KOPT-K1 (cell line): ENCODE measurements around the gene KLHL1.

ENCODE experiments used
- H3K27ac ChIP-seq: fragments of 200-600 bp; sonication (generic); 2 replicates; pipeline ENCODE4 v1.5.1; 2016; ENCODE audit warnings: antibody characterized with exemption, mild to moderate bottlenecking, low read depth, low read length; ENCODE audit not compliant: poor library complexity, severe bottlenecking
- H3K36me3 ChIP-seq: fragments of 200-600 bp; sonication (generic); 2 replicates; pipeline ENCODE4 v1.5.1; 2017; ENCODE audit warnings: antibody characterized with exemption, mild to moderate bottlenecking, low read length, moderate library complexity; ENCODE audit not compliant: insufficient read depth
- H3K9me3 ChIP-seq: fragments of 200-600 bp; sonication (generic); 2 replicates; pipeline ENCODE4 v1.5.1; 2017; ENCODE audit warnings: antibody characterized with exemption, low read length, mild to moderate bottlenecking; ENCODE audit not compliant: insufficient read depth, poor library complexity, severe bottlenecking

Gene KLHL1

DNA sequence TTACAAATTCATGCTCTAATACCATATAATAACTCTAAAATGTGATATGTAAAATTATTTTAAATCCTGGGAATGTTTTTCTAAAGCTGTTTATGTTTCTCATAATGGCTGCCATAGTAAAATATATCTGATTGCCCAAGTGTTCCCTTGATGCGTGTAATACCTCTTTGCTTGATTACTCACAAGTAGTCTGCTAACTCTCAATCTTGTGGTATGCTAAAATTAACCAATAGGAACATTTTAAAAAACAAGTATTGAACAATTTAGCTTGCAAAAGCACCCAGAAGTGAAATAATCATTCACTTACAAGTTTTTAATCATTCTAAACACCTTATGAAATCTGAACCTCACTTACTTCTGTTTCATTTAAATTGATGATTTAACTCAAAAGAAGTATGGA lies 386.6 kb downstream of the KLHL1 start:
- H3K36me3 ChIP-seq: no peaks in the 10 kb centered on the region
- H3K27ac ChIP-seq: no peak overlapping the region
- H3K9me3 ChIP-seq: no peaks in the 10 kb centered on the region

DNA sequence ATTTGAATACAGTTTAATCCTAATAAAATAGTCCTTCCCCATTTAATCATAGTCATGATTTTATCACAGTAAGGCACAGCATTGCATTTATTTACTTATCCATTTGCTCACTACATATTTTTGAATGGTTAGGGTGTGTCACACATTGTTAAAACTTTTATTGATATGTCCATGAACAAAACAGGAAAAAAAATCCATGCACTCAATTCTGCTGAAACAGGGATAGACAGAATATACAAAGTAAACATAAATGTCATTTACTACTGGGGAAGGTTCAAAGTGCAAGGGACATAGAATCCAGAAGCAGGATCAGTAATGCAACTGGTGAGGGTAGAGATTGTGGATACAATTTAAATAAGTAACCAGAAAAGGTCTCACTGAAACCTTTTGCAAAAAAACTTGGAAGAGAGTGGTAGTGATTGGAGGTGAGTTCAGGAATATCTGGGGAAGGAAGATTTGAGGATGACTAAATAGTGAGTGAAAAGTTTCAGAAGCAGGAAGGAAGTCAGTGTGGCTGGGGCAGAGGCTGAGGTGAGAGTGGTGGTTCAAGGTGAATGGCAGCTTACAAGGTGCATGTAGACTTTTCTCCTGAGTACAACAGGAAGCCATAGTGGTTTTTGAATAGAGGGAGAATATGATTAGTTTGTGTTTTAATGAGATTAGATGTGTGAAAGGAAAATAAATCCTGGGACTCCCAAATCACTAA lies 387.8 kb downstream of the KLHL1 start:
- H3K36me3 ChIP-seq: no peaks in the 10 kb centered on the region
- H3K9me3 ChIP-seq: no peaks in the 10 kb centered on the region
- no peak overlapping the region for H3K27ac ChIP-seq

DNA sequence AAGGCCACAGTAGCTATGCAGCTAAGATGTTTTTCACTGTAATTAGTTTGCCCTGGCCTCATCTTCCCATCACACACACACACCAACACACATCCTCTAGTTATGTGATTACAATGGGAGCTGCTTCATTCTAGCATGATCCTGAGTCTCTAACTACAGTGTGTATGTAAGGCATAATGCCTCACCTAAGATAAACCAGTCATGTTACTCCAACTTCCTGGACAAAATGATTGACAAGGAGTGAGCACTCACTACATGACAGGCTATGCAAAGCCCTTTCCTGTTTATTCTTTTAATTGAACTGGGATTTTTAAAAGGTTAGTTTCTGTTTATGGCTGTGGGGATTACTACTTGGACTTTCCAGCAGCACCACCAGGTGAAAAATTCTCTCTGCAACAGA lies 401.4 kb downstream of the KLHL1 start:
- Histone ChIP-seq H3K36me3 (no peaks in the 10 kb centered on the region), H3K27ac (no peak overlapping the region), H3K9me3 (no peaks in the 10 kb centered on the region)

DNA sequence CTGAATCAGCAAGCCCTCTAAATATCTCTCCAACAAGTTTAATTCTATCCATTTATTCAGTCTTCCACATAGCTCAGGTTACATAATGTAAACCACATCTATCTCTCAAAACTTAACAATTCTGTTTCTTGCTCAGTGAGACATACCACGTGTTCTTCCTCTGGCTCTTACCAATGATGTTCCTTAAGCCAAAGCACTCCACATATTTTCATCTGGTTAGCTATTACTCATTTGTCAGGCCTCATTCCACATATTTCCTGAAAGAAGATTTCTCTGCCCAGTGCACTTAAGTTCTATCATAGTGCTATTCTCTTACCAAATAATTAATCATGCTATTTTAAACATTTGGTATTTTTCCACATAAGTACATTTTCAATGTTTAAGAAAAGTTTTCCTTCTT lies 403.9 kb downstream of the KLHL1 start:
- H3K9me3 ChIP-seq: no peaks in the 10 kb centered on the region
- no peaks in the 10 kb centered on the region for H3K36me3 ChIP-seq
- H3K27ac ChIP-seq: no peak overlapping the region

DNA sequence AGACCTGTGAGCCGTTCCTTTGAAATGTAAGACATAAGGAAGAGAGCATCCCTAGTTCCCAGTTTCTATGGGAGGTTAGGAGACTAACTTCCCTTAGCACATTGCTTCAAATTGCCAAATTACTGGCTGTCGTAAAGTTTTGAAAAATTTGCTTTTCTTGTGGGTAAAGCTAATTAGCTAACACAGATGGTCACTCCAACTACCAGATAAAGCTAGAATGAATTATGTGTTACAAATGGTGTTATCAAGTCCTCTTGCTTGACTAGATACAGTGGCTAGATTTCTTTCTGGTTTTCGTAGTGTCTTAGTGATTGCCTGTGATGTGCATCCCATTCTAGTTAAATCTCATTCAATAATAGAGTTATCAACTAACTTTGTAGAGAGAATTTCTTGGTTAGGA lies 417.3 kb downstream of the KLHL1 start:
- no peaks in the 10 kb centered on the region for H3K36me3 ChIP-seq
- no peak overlapping the region for H3K27ac ChIP-seq
- no peaks in the 10 kb centered on the region for H3K9me3 ChIP-seq

DNA sequence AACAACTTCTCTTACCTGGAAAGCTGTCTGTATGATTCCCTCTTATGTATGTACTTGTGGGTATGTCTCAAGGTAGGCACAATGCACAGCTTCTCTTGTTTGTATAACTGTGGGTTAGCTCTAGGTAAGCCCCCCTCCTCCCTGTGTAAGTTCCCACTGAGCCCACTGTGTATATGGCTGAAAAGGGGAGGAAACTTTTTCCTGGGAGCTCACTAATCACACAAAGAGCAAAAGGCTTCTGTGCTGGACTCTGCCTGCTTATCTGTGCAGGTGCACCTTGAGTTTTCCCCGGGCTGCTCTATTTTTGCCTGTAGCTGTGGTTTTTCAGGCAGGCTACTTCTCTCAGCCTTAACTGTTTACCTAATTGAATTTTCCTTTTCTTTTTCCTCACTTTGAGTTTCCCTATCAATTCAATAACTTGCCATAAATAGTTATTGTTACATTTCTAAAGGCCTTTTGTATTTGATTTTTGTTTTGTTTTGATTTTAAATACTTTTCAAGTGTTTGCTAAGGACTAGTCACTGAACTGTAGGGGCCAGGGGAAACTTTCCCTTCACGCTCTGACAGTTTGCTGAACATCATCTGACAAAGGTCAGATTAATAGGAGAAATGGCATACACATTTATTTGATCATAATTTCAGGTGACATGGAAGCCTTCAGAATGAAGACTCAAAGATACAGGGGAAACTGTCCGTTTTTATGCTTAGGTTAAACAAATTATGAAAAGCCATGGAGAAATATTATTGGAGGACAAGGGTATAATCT lies 424.1 kb downstream of the KLHL1 start:
- Histone ChIP-seq H3K36me3 (no peaks in the 10 kb centered on the region), H3K27ac (no peak overlapping the region), H3K9me3 (no peaks in the 10 kb centered on the region)

DNA sequence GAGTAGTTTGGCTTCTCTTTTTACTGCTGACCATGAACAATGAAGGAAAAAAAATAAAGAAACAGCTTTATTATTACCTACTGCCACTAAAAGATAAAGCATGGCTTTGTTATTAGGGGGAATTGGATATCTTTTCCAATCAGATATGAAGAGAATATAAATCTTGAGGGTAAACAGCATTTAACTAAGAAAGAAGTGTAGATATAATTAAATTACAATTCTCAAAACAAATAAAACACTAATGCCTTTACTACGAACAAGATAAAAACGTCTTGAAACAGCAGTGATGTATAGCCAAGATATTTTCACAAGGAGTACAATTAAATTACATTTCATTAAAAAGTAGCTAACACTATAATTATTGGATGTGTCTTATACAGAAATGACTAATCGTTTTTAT lies 426.5 kb downstream of the KLHL1 start:
- Histone ChIP-seq H3K27ac (no peak overlapping the region), H3K36me3 (no peaks in the 10 kb centered on the region), H3K9me3 (no peaks in the 10 kb centered on the region)

DNA sequence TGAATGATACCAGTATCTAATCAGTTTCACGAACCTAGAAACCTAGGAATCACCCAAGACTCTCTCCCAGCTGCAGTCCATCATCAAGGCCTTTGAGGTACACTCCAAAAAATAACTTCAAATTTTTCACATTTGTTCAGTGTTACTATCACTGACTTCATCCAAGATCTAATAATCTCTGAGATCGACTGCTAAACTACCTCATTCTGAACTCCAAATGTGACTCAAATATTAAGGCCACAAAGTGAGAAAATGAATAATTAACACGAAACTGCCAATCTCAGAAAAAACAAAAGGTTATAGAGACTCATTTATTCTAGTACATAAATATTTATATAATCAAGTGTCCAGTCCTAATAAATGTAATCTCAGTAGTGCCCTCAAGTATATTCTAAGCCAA lies 430.9 kb downstream of the KLHL1 start:
- no peaks in the 10 kb centered on the region for H3K36me3 ChIP-seq
- H3K9me3 ChIP-seq: no peaks in the 10 kb centered on the region
- no peak overlapping the region for H3K27ac ChIP-seq

DNA sequence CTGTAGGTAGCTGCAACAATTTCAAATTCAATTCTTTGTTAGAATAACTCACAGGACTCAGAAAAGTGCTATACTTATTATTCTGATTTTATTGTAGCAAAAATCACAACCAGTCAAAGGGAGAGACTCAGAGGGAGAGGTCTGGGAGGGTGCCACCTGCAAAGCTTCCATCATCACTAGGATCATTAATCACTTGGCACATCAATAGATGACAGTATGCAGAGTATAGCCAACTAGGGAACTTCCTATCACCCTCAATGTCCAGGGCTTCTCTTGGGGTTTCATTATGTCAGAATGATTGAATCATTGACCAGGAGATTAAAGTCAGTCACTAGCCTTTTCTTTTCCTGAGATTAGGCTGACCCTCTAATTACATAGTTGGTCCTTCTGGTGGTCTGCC lies 432.0 kb downstream of the KLHL1 start:
- Histone ChIP-seq H3K36me3 (no peaks in the 10 kb centered on the region), H3K9me3 (no peaks in the 10 kb centered on the region), H3K27ac (no peak overlapping the region)

DNA sequence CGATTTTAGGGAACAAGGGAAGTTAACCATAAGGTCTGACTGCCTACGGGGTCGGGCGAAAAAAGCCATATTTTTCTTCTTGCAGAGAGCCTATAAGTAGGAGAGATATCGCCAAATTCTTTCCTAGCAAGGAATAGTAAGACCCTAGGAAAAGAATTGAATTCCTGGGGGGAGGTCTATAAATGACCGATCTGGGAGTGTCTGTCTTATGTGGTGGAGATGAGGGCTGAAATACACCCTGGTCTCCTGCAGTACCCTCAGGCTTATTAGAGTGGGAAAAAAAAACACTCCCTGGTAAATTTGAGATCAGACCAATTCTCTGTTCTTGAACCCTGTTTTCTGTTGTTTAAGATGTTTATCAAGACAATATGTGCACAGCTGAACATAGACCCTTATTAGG lies 448.1 kb downstream of the KLHL1 start:
- peaks cover 8% of the 10 kb centered on the region for H3K9me3 ChIP-seq
- H3K36me3 ChIP-seq: no peaks in the 10 kb centered on the region
- H3K27ac ChIP-seq: no peak overlapping the region

DNA sequence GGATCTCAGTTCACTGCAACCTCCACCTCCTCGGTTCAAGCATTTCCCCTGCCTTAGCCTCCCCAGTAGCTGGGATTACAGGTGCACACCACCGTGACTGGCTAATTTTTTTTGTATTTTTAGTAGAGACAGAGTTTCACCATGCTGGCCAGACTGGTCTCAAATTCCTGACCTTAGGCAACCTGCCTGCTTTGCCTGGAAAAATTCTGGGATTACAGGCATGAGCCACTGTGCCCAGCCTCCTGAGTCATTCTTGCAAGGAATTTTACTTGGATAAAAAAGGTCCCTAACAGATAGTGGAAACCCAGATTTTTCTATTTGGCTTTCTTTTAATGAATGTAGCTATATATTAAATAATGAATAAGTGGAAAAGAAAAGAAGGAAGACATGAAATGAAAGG lies 450.6 kb downstream of the KLHL1 start:
- Histone ChIP-seq H3K9me3 (peaks cover 8% of the 10 kb centered on the region), H3K36me3 (no peaks in the 10 kb centered on the region)

DNA sequence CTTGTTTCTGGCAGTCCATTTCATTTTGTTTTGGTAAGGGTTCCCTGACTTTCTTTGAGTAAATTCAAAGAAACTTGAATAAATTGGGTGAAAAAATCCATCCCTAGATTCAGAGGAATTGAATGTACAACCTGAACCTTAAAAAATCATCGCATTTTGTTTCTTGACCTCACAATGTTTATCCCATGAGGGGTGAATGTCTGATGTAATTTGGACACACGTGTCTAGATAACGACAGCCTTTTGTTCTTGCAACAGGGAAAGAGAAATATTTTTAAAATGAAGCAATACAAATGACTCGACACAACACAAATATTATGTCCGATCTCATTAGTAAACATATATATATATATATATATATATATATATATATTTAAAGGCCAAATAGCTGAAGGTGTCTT lies 453.9 kb downstream of the KLHL1 start:
- H3K27ac ChIP-seq: no peak overlapping the region
- no peaks in the 10 kb centered on the region for H3K36me3 ChIP-seq
- no peaks in the 10 kb centered on the region for H3K9me3 ChIP-seq

More for the DNA sequence above, 450.6 kb downstream of the KLHL1 start:
- H3K27ac ChIP-seq: no peak overlapping the region
